PC-9 (cell line): Measurements from ENCODE around the gene FAM53A.

ENCODE experiments used
- EZH2 ChIP-seq: fragments of 200-600 bp; sonication (generic); IDR thresholded peaks from 2 replicates; pipeline ENCODE4 v1.8.0; 2017; ENCODE audit warnings: antibody characterized with exemption, low read depth
- TF ChIP-seq, protein P1 (sequence below): fragments of 200-600 bp; sonication (generic); conservative IDR thresholded peaks from 2 replicates; pipeline ENCODE4 v1.6.1; 2017; ENCODE audit warnings: mixed run types, antibody characterized with exemption, mild to moderate bottlenecking, moderate library complexity

DNA sequence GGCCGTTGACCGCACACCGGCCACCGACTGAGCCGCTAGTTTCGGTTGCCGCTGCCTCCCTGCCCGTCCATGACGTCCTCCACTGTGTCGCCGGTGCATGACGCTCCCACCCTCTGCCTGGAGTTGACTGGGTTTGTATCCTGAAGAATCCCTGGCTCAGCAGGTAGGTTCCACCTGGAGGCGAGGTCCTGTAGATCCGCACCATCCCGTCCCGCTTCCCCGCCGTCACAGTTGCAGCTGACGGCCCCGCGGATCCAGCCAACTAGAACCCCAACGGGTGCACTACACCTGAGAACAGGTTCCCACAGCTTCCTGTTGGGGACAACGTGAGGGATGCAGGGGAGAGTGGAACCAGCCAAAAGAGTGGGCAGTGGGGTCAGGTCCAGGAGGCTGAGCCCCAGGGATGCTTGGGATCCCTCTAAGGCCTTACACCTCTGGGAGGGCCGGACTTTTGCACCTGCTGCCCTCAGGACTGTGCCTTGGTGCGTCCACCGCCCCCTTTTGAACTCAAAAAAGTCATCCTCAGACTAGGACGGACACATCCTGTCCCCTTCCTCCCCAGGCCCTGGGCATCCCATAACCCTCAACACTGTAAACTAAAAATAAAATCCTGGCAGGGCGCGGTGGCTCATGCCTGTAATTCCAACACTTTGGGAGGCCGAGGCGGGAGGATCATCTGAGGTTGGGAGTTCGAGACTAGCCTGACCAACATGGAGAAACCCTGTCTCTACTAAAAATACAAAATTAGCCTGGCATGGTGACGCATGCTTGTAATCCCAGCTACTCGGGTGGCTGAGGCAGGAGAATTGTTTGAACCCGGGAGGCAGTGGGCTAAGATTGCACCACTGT, 29.1 kb upstream of the FAM53A start:
- TF ChIP-seq EZH2, result no peak
- TF ChIP-seq, protein P1, sequence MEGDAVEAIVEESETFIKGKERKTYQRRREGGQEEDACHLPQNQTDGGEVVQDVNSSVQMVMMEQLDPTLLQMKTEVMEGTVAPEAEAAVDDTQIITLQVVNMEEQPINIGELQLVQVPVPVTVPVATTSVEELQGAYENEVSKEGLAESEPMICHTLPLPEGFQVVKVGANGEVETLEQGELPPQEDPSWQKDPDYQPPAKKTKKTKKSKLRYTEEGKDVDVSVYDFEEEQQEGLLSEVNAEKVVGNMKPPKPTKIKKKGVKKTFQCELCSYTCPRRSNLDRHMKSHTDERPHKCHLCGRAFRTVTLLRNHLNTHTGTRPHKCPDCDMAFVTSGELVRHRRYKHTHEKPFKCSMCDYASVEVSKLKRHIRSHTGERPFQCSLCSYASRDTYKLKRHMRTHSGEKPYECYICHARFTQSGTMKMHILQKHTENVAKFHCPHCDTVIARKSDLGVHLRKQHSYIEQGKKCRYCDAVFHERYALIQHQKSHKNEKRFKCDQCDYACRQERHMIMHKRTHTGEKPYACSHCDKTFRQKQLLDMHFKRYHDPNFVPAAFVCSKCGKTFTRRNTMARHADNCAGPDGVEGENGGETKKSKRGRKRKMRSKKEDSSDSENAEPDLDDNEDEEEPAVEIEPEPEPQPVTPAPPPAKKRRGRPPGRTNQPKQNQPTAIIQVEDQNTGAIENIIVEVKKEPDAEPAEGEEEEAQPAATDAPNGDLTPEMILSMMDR, result no peak; the same call in 1 of the 2 replicates
